GM15510 (cell line): ENCODE measurements around the gene GPI.

Source experiments
- POLR2A ChIP-seq: IDR thresholded peaks from 3 replicates; pipeline ENCODE4 v1.6.1; 2011; ENCODE audit warnings: borderline replicate concordance; ENCODE audit not compliant: insufficient read length; ENCODE audit errors: extremely low read depth

Gene GPI

GRCh38 chr19:34408411-34408810 is 43.4 kb downstream of the GPI start:
- TF ChIP-seq POLR2A, result no peak

GRCh38 chr19:34409189-34410164 is 44.5 kb downstream of the GPI start:
- no peak for TF ChIP-seq POLR2A

GRCh38 chr19:34411216-34411615 is 46.2 kb downstream of the GPI start:
- no peak for TF ChIP-seq POLR2A

GRCh38 chr19:34416021-34416545 is 51.1 kb downstream of the GPI start:
- TF ChIP-seq POLR2A, result no peak

- TF ChIP-seq POLR2A, result no peak
Measured at GRCh38 chr19:34418300-34418699, 53.3 kb downstream of the GPI start.

- no peak for TF ChIP-seq POLR2A
Measured at GRCh38 chr19:34426096-34426661, 61.2 kb downstream of the GPI start.

- TF ChIP-seq POLR2A, result no peak
Measured at GRCh38 chr19:34428549-34429285, 63.7 kb downstream of the GPI start.

- TF ChIP-seq POLR2A, result no peak
Measured at GRCh38 chr19:34429553-34429952, 64.6 kb downstream of the GPI start.

GRCh38 chr19:34430738-34431625 is 66.0 kb downstream of the GPI start:
- no peak for TF ChIP-seq POLR2A

- no peak for TF ChIP-seq POLR2A
Measured at GRCh38 chr19:34431681-34432402, 66.8 kb downstream of the GPI start.

- no peak for TF ChIP-seq POLR2A
Measured at GRCh38 chr19:34432797-34433196, 67.8 kb downstream of the GPI start.

- TF ChIP-seq POLR2A, result no peak
Measured at GRCh38 chr19:34436716-34437115, 71.7 kb downstream of the GPI start.

GRCh38 chr19:34448191-34448590 is 83.2 kb downstream of the GPI start:
- TF ChIP-seq POLR2A, result no peak
